ENCODE measurements around the gene ARAP1.

Gene ARAP1

GRCh38 chr11:72723508-72723907, 28.7 kb downstream of the ARAP1 start:
- no peak for DNase-seq (ENCODE audit: low read depth)

- peak; percentile 75 for DNase-seq (ENCODE audit: low read depth)
Observed at GRCh38 chr11:72722050-72722748, 30.0 kb downstream of the ARAP1 start.

- peak; percentile 29 for DNase-seq (ENCODE audit: low read depth)
Observed at GRCh38 chr11:72721689-72722049, 30.5 kb downstream of the ARAP1 start.

- no peak for DNase-seq (ENCODE audit: low read depth)
Observed at GRCh38 chr11:72721276-72721675, 30.9 kb downstream of the ARAP1 start.

- DNase-seq (ENCODE audit: low read depth), result no peak
Observed at GRCh38 chr11:72720784-72721183, 31.4 kb downstream of the ARAP1 start.

GRCh38 chr11:72720047-72720446, 32.2 kb downstream of the ARAP1 start:
- DNase-seq (ENCODE audit: low read depth), result no peak

GRCh38 chr11:72719551-72719950, 32.7 kb downstream of the ARAP1 start:
- DNase-seq (ENCODE audit: low read depth), result no peak

GRCh38 chr11:72719144-72719543, 33.1 kb downstream of the ARAP1 start:
- DNase-seq (ENCODE audit: low read depth), result no peak

GRCh38 chr11:72718101-72718501, 34.1 kb downstream of the ARAP1 start:
- DNase-seq (ENCODE audit: low read depth), result no peak

- no peak for DNase-seq (ENCODE audit: low read depth)
Observed at GRCh38 chr11:72716788-72717435, 35.3 kb downstream of the ARAP1 start.

- DNase-seq (ENCODE audit: low read depth), result no peak
Observed at GRCh38 chr11:72716290-72716689, 35.9 kb downstream of the ARAP1 start.

GRCh38 chr11:72712841-72713240, 39.4 kb downstream of the ARAP1 start:
- no peak for DNase-seq (ENCODE audit: low read depth)

GRCh38 chr11:72712168-72712751, 39.9 kb downstream of the ARAP1 start:
- no peak for DNase-seq (ENCODE audit: low read depth)

GRCh38 chr11:72711141-72711540, 41.1 kb downstream of the ARAP1 start:
- DNase-seq (ENCODE audit: low read depth), result no peak

GRCh38 chr11:72710278-72710677, 41.9 kb downstream of the ARAP1 start:
- no peak for DNase-seq (ENCODE audit: low read depth)

- no peak for DNase-seq (ENCODE audit: low read depth)
Observed at GRCh38 chr11:72709478-72710238, 42.5 kb downstream of the ARAP1 start.

GRCh38 chr11:72707032-72707431, 45.2 kb downstream of the ARAP1 start:
- DNase-seq (ENCODE audit: low read depth), result no peak

- DNase-seq (ENCODE audit: low read depth), result no peak
Observed at GRCh38 chr11:72706579-72706978, 45.6 kb downstream of the ARAP1 start.

- DNase-seq (ENCODE audit: low read depth), result no peak
Observed at GRCh38 chr11:72705442-72706365, 46.5 kb downstream of the ARAP1 start.

GRCh38 chr11:72704783-72705265, 47.4 kb downstream of the ARAP1 start:
- DNase-seq (ENCODE audit: low read depth), result no peak

GRCh38 chr11:72704028-72704782, 48.0 kb downstream of the ARAP1 start:
- no peak for DNase-seq (ENCODE audit: low read depth)

All from activated T-cell treated with anti-CD3 and anti-CD28 coated beads for 1 hour (primary cell).